NCI-H774 (cell line): ENCODE data around the gene SERPINB7.

ENCODE experiments used
- DNase-seq: peaks from one replicate; lab custom pipeline; 2025; lab: John Stamatoyannopoulos, UW

Gene SERPINB7

GRCh38 chr18:63788447-63789096, 13.4 kb downstream of the SERPINB7 start:
- DNase-seq = no peak

GRCh38 chr18:63789327-63789726, 14.1 kb downstream of the SERPINB7 start:
- DNase-seq = no peak

GRCh38 chr18:63795606-63796005, 20.4 kb downstream of the SERPINB7 start:
- DNase-seq = no peak

- DNase-seq = no peak
Measured at GRCh38 chr18:63799189-63799588, 24.0 kb downstream of the SERPINB7 start.

GRCh38 chr18:63801343-63801742, 26.1 kb downstream of the SERPINB7 start:
- DNase-seq = no peak

- no peak for DNase-seq
Measured at GRCh38 chr18:63808125-63808524, 32.9 kb downstream of the SERPINB7 start.

GRCh38 chr18:63817441-63818051, 42.3 kb downstream of the SERPINB7 start:
- no peak for DNase-seq

GRCh38 chr18:63818212-63818611, 43.0 kb downstream of the SERPINB7 start:
- no peak for DNase-seq

GRCh38 chr18:63819786-63820185, 44.6 kb downstream of the SERPINB7 start:
- no peak for DNase-seq

GRCh38 chr18:63820694-63821093, 45.5 kb downstream of the SERPINB7 start:
- DNase-seq = no peak

- no peak for DNase-seq
Measured at GRCh38 chr18:63823516-63824219, 48.5 kb downstream of the SERPINB7 start.

- DNase-seq = no peak
Measured at GRCh38 chr18:63824220-63824525, 49.0 kb downstream of the SERPINB7 start.

- DNase-seq = no peak
Measured at GRCh38 chr18:63828120-63828519, 52.9 kb downstream of the SERPINB7 start.

GRCh38 chr18:63828656-63829055, 53.4 kb downstream of the SERPINB7 start:
- no peak for DNase-seq

- DNase-seq = no peak
Measured at GRCh38 chr18:63829886-63830285, 54.7 kb downstream of the SERPINB7 start.

GRCh38 chr18:63831080-63831788, 56.0 kb downstream of the SERPINB7 start:
- no peak for DNase-seq

- no peak for DNase-seq
Measured at GRCh38 chr18:63832470-63832869, 57.3 kb downstream of the SERPINB7 start.

GRCh38 chr18:63834471-63835113, 59.4 kb downstream of the SERPINB7 start:
- DNase-seq = no peak

- no peak for DNase-seq
Measured at GRCh38 chr18:63836456-63836855, 61.2 kb downstream of the SERPINB7 start.

GRCh38 chr18:63837590-63837989, 62.4 kb downstream of the SERPINB7 start:
- no peak for DNase-seq

- DNase-seq = no peak
Measured at GRCh38 chr18:63843008-63843407, 67.8 kb downstream of the SERPINB7 start.

- DNase-seq = no peak
Measured at GRCh38 chr18:63844254-63844653, 69.0 kb downstream of the SERPINB7 start.
